ENCODE results near the gene ATRNL1. TPM values are rescaled to one million over a fixed set of nuclear protein-coding genes. Genes with fewer than 3 reads are reported as not detected.

Gene ATRNL1
- total RNA-seq, 4 donors from 2014 or later: 4.4 to 18.4 (median 14.4) TPM

DNA sequence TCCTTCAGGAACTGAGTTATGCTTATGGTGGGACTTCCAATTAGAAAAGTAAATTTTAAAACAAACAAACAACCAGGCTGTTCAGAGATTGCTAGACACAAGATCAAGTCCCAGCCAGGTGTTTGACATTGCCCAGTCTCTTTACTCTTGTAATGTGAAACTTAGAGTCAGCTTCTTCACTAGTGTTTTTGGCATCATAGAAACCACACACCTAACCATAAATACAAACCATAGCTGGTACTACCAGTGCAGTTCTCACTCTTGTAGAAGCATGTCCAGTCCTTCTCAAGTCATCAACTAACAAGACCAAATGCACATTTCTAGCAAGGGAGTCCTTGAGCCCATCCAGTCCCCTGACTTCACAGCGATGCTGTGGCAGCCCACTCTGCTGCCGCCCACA, 839.9 kb downstream of the ATRNL1 start:
- TF ChIP-seq POLR2AphosphoS5 (IDR thresholded peaks at IDR 0.05) (no peak), EP300 (IDR thresholded peaks at IDR 0.05; ENCODE audit: low read depth) (no peak)
- TF ChIP-seq, protein P1, sequence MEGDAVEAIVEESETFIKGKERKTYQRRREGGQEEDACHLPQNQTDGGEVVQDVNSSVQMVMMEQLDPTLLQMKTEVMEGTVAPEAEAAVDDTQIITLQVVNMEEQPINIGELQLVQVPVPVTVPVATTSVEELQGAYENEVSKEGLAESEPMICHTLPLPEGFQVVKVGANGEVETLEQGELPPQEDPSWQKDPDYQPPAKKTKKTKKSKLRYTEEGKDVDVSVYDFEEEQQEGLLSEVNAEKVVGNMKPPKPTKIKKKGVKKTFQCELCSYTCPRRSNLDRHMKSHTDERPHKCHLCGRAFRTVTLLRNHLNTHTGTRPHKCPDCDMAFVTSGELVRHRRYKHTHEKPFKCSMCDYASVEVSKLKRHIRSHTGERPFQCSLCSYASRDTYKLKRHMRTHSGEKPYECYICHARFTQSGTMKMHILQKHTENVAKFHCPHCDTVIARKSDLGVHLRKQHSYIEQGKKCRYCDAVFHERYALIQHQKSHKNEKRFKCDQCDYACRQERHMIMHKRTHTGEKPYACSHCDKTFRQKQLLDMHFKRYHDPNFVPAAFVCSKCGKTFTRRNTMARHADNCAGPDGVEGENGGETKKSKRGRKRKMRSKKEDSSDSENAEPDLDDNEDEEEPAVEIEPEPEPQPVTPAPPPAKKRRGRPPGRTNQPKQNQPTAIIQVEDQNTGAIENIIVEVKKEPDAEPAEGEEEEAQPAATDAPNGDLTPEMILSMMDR (IDR thresholded peaks at IDR 0.05): no peak
- H3K4me1 ChIP-seq: no peaks in the 10 kb centered on the region
- 100% methylated on average over 2 of the region's 2 CpGs; no CpG with 5 or more reads in 1 of the 2 donors for WGBS, 2 donors (ENCODE audit: low coverage in 1 of 2)
- no peaks in the 10 kb centered on the region for H3K36me3 ChIP-seq
- no peak for DNase-seq
- in situ Hi-C loops (cut with MboI; ENCODE audit: low pct_ligation_motif_present in 1 of 4, low pct_unique_long_range_greater_than_20kb in 1 of 4, low sequenced_read_pairs in 3 of 4) (no loop called here), intact Hi-C loops (cut with DNase I; ENCODE audit: low total_unique reads) (no loop called here)
- H3K27me3 ChIP-seq: no peaks in the 10 kb centered on the region
- H3K9me3 ChIP-seq: no peaks in the 10 kb centered on the region
- no peak overlapping the region for H3K27ac ChIP-seq
- H3K4me3 ChIP-seq: no peak overlapping the region

DNA sequence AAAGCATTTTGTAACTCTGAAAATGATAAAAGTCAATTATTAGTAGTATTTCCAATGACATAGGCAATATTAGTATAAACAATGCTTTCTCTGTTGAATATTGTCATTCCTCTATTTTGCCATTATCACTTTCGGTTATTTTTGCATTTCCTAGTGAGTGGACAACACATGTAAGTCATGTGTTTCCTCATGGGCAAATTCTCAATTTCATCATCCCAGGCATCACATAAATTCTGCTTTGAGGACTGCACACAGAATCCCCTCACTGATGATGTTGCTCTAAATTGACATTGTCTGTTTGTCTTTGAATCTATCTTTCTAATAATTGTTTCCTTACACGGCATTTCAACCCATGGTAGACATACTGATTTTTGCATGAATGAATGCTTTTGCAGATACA, 842.6 kb downstream of the ATRNL1 start:
- 89 to 92% methylated on average over 2 of the region's 2 CpGs for WGBS, 2 donors (ENCODE audit: low coverage in 1 of 2)

DNA sequence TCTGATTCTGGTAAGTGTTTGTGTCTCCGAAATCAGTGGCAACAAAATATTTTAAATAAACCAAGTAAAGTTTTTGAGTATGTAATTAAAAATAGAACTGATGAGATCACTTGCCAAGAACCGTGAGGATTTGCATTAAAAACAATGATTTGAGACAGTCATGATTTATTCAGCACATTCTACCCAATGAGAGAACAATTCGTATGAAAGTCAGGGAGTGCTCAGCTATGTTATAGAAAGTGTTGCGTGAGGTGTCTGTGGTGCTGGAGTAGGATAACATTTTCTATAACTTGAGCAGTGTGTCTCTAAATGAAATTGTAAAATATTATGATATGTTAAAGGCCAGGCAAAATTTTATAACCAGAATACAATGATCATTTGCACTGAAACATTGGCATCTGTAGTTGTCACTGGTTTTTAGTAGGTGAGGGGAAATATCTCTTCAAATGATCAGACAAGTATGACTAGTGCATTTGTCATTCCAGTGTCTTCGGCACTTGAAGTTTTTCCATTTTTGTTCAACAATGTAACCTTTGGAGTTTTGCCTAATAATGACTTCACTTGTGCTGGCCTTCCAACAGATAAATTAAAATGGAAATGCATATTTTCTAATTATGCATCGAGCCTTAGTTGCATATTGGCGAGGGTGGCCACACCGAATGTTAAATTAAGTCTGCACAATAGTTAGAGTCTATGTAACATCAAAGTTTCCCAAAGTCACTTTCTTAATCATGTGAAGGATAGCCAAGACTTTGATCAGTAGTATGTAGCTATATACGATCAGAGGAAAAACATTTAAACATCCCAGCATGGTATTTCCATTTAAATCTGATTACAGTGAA, 844.0 kb downstream of the ATRNL1 start:
- intact Hi-C loops (cut with DNase I; ENCODE audit: low total_unique reads) (no loop called here), in situ Hi-C loops (cut with MboI; ENCODE audit: low pct_ligation_motif_present in 1 of 4, low pct_unique_long_range_greater_than_20kb in 1 of 4, low sequenced_read_pairs in 3 of 4) (no loop called here)
- Histone ChIP-seq H3K4me1 (no peaks in the 10 kb centered on the region), H3K9me3 (no peaks in the 10 kb centered on the region), H3K27ac (no peak overlapping the region), H3K36me3 (no peaks in the 10 kb centered on the region), H3K4me3 (no peak overlapping the region), H3K27me3 (no peaks in the 10 kb centered on the region)
- TF ChIP-seq, protein P1 (IDR thresholded peaks at IDR 0.05): no peak
- no peak for TF ChIP-seq POLR2A (IDR thresholded peaks at IDR 0.05)
- no peak for TF ChIP-seq EP300 (IDR thresholded peaks at IDR 0.05; ENCODE audit: low read depth)
- TF ChIP-seq POLR2AphosphoS5 (IDR thresholded peaks at IDR 0.05): no peak
- 45 to 47% methylated on average over 9 of the region's 9 CpGs for WGBS, 2 donors (ENCODE audit: low coverage in 1 of 2)
- DNase-seq: no peak

More for the DNA sequence above, 842.6 kb downstream of the ATRNL1 start:
- Histone ChIP-seq H3K9me3 (no peaks in the 10 kb centered on the region), H3K4me1 (no peaks in the 10 kb centered on the region), H3K27ac (no peak overlapping the region), H3K4me3 (no peak overlapping the region), H3K36me3 (no peaks in the 10 kb centered on the region), H3K27me3 (no peaks in the 10 kb centered on the region)
- TF ChIP-seq POLR2A (IDR thresholded peaks at IDR 0.05) (no peak), EP300 (IDR thresholded peaks at IDR 0.05; ENCODE audit: low read depth) (no peak), POLR2AphosphoS5 (IDR thresholded peaks at IDR 0.05) (no peak)
- in situ Hi-C loops (cut with MboI; ENCODE audit: low pct_ligation_motif_present in 1 of 4, low pct_unique_long_range_greater_than_20kb in 1 of 4, low sequenced_read_pairs in 3 of 4) (no loop called here), intact Hi-C loops (cut with DNase I; ENCODE audit: low total_unique reads) (no loop called here)
- DNase-seq: no peak

DNA sequence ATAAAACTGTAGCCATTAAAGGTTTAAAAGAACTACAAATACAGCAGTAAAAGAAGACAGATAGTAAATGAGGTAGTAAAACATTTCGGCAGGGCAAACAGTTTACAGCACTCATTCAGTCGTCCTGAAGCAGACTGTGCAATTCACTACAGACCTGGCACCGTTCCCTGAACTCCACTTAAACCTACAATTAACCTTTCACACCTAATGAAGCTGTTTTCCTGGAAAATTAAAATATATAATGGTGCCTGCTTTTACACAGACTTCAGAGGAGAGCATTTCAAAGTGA, 844.5 kb downstream of the ATRNL1 start:
- WGBS, 2 donors (ENCODE audit: low coverage in 1 of 2): 30 to 33% methylated on average over 3 of the region's 3 CpGs
- Histone ChIP-seq H3K4me3 (no peak overlapping the region), H3K9me3 (no peaks in the 10 kb centered on the region), H3K27me3 (no peaks in the 10 kb centered on the region), H3K36me3 (no peaks in the 10 kb centered on the region), H3K4me1 (no peaks in the 10 kb centered on the region), H3K27ac (no peak overlapping the region)
- in situ Hi-C loops (cut with MboI; ENCODE audit: low pct_ligation_motif_present in 1 of 4, low pct_unique_long_range_greater_than_20kb in 1 of 4, low sequenced_read_pairs in 3 of 4) (no loop called here), intact Hi-C loops (cut with DNase I; ENCODE audit: low total_unique reads) (no loop called here)
- TF ChIP-seq POLR2A (IDR thresholded peaks at IDR 0.05) (no peak), EP300 (IDR thresholded peaks at IDR 0.05; ENCODE audit: low read depth) (no peak), POLR2AphosphoS5 (IDR thresholded peaks at IDR 0.05) (no peak)
- TF ChIP-seq, protein P1 (IDR thresholded peaks at IDR 0.05): no peak
- DNase-seq: no peak
